IMR-90 (cell line): ENCODE results near the gene LRRC14B. TPM values are rescaled to one million over a fixed set of nuclear protein-coding genes. Genes with fewer than 3 reads are reported as not detected.

Experiments
- ATAC-seq: fragments of 200-7000 bp; cut with Tn5 transposase; 2 replicates; pipeline ENCODE4 v1.9.1; 2020; ENCODE audit warnings: low read depth, mild to moderate bottlenecking, moderate library complexity
- BruUV-seq: library from RNA; stranded (reverse); fragments of 400-500 nt; replicated peaks from 2 replicates; lab custom pipeline; 2021; lab: Mats Ljungman, UMichigan
- CTCF ChIA-PET: fragments of 300-600 bp; formaldehyde crosslinking; extraction: SDS; loops from one replicate; lab custom pipeline; 2021; ENCODE audit warnings: antibody characterized with exemption; lab: Yijun Ruan, JAX
- POLR2A ChIA-PET: fragments of 300-600 bp; sonication (Branson Sonifier 250); formaldehyde crosslinking; loops from one replicate; lab custom pipeline; 2022; ENCODE audit warnings: antibody characterized with exemption; ENCODE audit not compliant: unreplicated experiment; lab: Charles Lee
- DNase-seq: peaks from one replicate; pipeline ENCODE4 v3.0.0; 2013
- H2AFZ ChIP-seq: replicated peaks from 2 replicates; pipeline ENCODE3; 2013; ENCODE audit warnings: low read length, mild to moderate bottlenecking; ENCODE audit not compliant: poor library complexity
- H2AK5ac ChIP-seq: 2 replicates; pipeline ENCODE4 v1.6.1; 2013; ENCODE audit warnings: low read depth, low read length, inconsistent platforms
- H2AK9ac ChIP-seq: replicated peaks from 2 replicates; pipeline ENCODE3; 2013; ENCODE audit warnings: mild to moderate bottlenecking, low read depth, low read length, moderate library complexity; ENCODE audit not compliant: poor library complexity
- H2BK120ac ChIP-seq: 2 replicates; pipeline ENCODE4 v1.6.1; 2013; ENCODE audit warnings: low read depth, low read length, inconsistent platforms
- H2BK15ac ChIP-seq: 3 replicates; pipeline ENCODE4 v1.6.1; 2013; ENCODE audit warnings: low read depth, low read length, inconsistent platforms
- H2BK20ac ChIP-seq: 2 replicates; pipeline ENCODE4 v1.6.1; 2013; ENCODE audit warnings: low read depth, mild to moderate bottlenecking, inconsistent platforms, low read length, moderate library complexity
- H2BK5ac ChIP-seq: 2 replicates; pipeline ENCODE4 v1.6.1; 2013; ENCODE audit warnings: mild to moderate bottlenecking, low read depth, low read length, inconsistent platforms; ENCODE audit not compliant: poor library complexity, severe bottlenecking
- H3K14ac ChIP-seq: replicated peaks from 2 replicates; pipeline ENCODE4 v1.6.1; 2013; ENCODE audit warnings: low read depth, low read length, inconsistent platforms
- H3K18ac ChIP-seq: 2 replicates; pipeline ENCODE4 v1.6.1; 2013; ENCODE audit warnings: low read depth, low read length, control low read depth
- H3K23ac ChIP-seq: 2 replicates; pipeline ENCODE4 v1.6.1; 2013; ENCODE audit warnings: low read depth, low read length, inconsistent platforms
- H3K27ac ChIP-seq: 2 replicates; pipeline ENCODE4 v1.5.1; 2013; ENCODE audit warnings: mild to moderate bottlenecking, control low read depth, low read length; ENCODE audit not compliant: insufficient read depth
- H3K27me3 ChIP-seq: 2 replicates; pipeline ENCODE4 v1.6.1; 2013; ENCODE audit warnings: low read length; ENCODE audit not compliant: control insufficient read depth, insufficient read depth
- H3K36me3 ChIP-seq: 2 replicates; pipeline ENCODE4 v1.6.1; 2013; ENCODE audit warnings: low read length, mixed read lengths; ENCODE audit not compliant: control insufficient read depth, insufficient read depth
- H3K4ac ChIP-seq: 2 replicates; pipeline ENCODE4 v1.6.1; 2013; ENCODE audit warnings: low read depth, low read length, inconsistent platforms
- H3K4me1 ChIP-seq: 2 replicates; pipeline ENCODE4 v1.6.1; 2013; ENCODE audit warnings: low read length, mixed read lengths; ENCODE audit not compliant: control insufficient read depth, insufficient read depth
- H3K4me2 ChIP-seq: 2 replicates; pipeline ENCODE4 v1.6.1; 2013; ENCODE audit warnings: low read depth, mild to moderate bottlenecking, control low read depth, low read length, moderate library complexity
- H3K4me3 ChIP-seq: 2 replicates; pipeline ENCODE4 v1.5.1; 2013; ENCODE audit warnings: low read depth, mild to moderate bottlenecking, control low read depth, low read length, moderate library complexity; ENCODE audit not compliant: insufficient read depth
- H3K56ac ChIP-seq: 2 replicates; pipeline ENCODE4 v1.6.1; 2013; ENCODE audit warnings: low read length, inconsistent platforms; ENCODE audit not compliant: insufficient read depth; ENCODE audit errors: extremely low read depth
- H3K79me1 ChIP-seq, 2 experiments: 2 replicates each; pipeline ENCODE4 v1.6.1; 2013; ENCODE audit warnings: low read length in 2 of 2, inconsistent platforms in 1 of 2, low read depth in 1 of 2
- H3K9ac ChIP-seq: 2 replicates; pipeline ENCODE4 v1.6.1; 2013; ENCODE audit warnings: low read depth, low read length, control low read depth
- H3K9me1 ChIP-seq: 2 replicates; pipeline ENCODE4 v1.6.1; 2013; ENCODE audit warnings: low read length, inconsistent platforms; ENCODE audit not compliant: insufficient read depth
- H3K9me3 ChIP-seq: 2 replicates; pipeline ENCODE4 v1.6.1; 2013; ENCODE audit warnings: low read length; ENCODE audit not compliant: control insufficient read depth, insufficient read depth
- H4K20me1 ChIP-seq: 2 replicates; pipeline ENCODE4 v1.6.1; 2013; ENCODE audit warnings: low read length, inconsistent platforms; ENCODE audit not compliant: insufficient read depth
- H4K5ac ChIP-seq: 2 replicates; pipeline ENCODE4 v1.6.1; 2013; ENCODE audit warnings: mild to moderate bottlenecking, low read depth, low read length, control low read depth
- H4K8ac ChIP-seq, 2 experiments: 2 replicates each; pipeline ENCODE4 v1.6.1; 2013; ENCODE audit warnings: low read depth in 2 of 2, low read length in 2 of 2, control low read depth in 1 of 2, inconsistent platforms in 1 of 2
- H4K91ac ChIP-seq: 2 replicates; pipeline ENCODE4 v1.6.1; 2013; ENCODE audit warnings: low read depth, low read length, inconsistent platforms; ENCODE audit not compliant: insufficient read depth
- CEBPB ChIP-seq: IDR thresholded peaks from 2 replicates; pipeline ENCODE4 v1.6.1; 2012; ENCODE audit warnings: low read depth, low read length, improper control_type of control experiment
- CHD1 ChIP-seq: IDR thresholded peaks from 2 replicates; pipeline ENCODE4 v1.6.1; 2012; ENCODE audit warnings: low read depth, low read length, improper control_type of control experiment
- FOS ChIP-seq: fragments of 150-350 bp; IDR thresholded peaks from 2 replicates; pipeline ENCODE4 v1.6.1; 2016; ENCODE audit warnings: low read depth, low read length
- MAFK ChIP-seq: IDR thresholded peaks from 2 replicates; pipeline ENCODE4 v1.6.1; 2012; ENCODE audit warnings: low read depth, low read length, improper control_type of control experiment
- MAZ ChIP-seq: IDR thresholded peaks from 2 replicates; pipeline ENCODE4 v1.6.1; 2012; ENCODE audit warnings: low read depth, mild to moderate bottlenecking, low read length, improper control_type of control experiment, moderate library complexity, borderline replicate concordance
- MXI1 ChIP-seq: IDR thresholded peaks from 2 replicates; pipeline ENCODE4 v1.6.1; 2012; ENCODE audit warnings: low read depth, mild to moderate bottlenecking, low read length, moderate library complexity, borderline replicate concordance
- NFE2L2 ChIP-seq: fragments of 150-350 bp; IDR thresholded peaks from 2 replicates; pipeline ENCODE4 v1.6.1; 2016; ENCODE audit warnings: low read depth, mild to moderate bottlenecking, low read length
- POLR2A ChIP-seq: IDR thresholded peaks from 2 replicates; pipeline ENCODE4 v1.6.1; 2012; ENCODE audit warnings: mild to moderate bottlenecking, low read depth, low read length
- RAD21 ChIP-seq: IDR thresholded peaks from 2 replicates; pipeline ENCODE4 v1.6.1; 2012; ENCODE audit warnings: low read length, improper control_type of control experiment
- RCOR1 ChIP-seq: IDR thresholded peaks from 2 replicates; pipeline ENCODE4 v1.6.1; 2012; ENCODE audit warnings: mild to moderate bottlenecking, low read length, improper control_type of control experiment; ENCODE audit not compliant: insufficient replicate concordance
- RFX5 ChIP-seq: IDR thresholded peaks from 2 replicates; pipeline ENCODE4 v1.8.0; 2012; ENCODE audit warnings: low read depth, mild to moderate bottlenecking, low read length, moderate library complexity
- WGBS, 2 experiments: methylation state at CpG; one replicate each; pipeline versions ENCODE4 v1.1.5 to v1.1.7; 2013; ENCODE audit warnings: missing lambda C conversion rate in 2 of 2; ENCODE audit not compliant: insufficient read length in 1 of 2; ENCODE audit errors: extremely low coverage in 2 of 2; 5-methylcytosine and 5-hydroxymethylcytosine counted together
- dilution Hi-C: fragments of 300-500 bp; cut with HindIII; formaldehyde crosslinking; loops from one replicate; pipeline ENCODE4 v1.14.3; 2018; ENCODE audit warnings: low sequenced_read_pairs; ENCODE audit not compliant: unreplicated experiment
- in situ Hi-C: fragments of 300-500 bp; cut with MboI; formaldehyde crosslinking; loops from 3 replicates; pipeline ENCODE4 v1.14.3; 2019; ENCODE audit warnings: low sequenced_read_pairs, inconsistent platforms, mixed read lengths
- intact Hi-C: fragments of 100-400 bp; cut with micrococcal nuclease; formaldehyde crosslinking; loops from 2 replicates; pipeline ENCODE4 v1.10.0; 2022
- polyA plus RNA-seq, 3 experiments: library from polyadenylated mRNA; depleted of rRNA; stranded (reverse); fragments of >200 nt; gene quantifications; 2 replicates each; pipeline ENCODE4 v1.2.3, GENCODE V29; 2012; ENCODE audit warnings: low replicate concordance in 1 of 3
- total RNA-seq: library from RNA; depleted of rRNA; stranded (reverse); fragments of >200 nt; gene quantifications from 2 replicates; pipeline ENCODE4 v1.2.3, GENCODE V29; 2012
- TF ChIP-seq, protein P1 (sequence below): fragments of 150-350 bp; IDR thresholded peaks from 2 replicates; pipeline ENCODE4 v1.6.1; 2016; ENCODE audit warnings: low read depth, mild to moderate bottlenecking, low read length, moderate library complexity, borderline replicate concordance
- TF ChIP-seq, protein P2 (sequence below): fragments of 150-350 bp; IDR thresholded peaks from 2 replicates; pipeline ENCODE4 v1.6.1; 2017; ENCODE audit warnings: mild to moderate bottlenecking, antibody characterized with exemption, low read length, low read depth
- TF ChIP-seq, protein P3 (sequence below): conservative IDR thresholded peaks from 2 replicates; pipeline ENCODE4 v1.5.1; 2012; ENCODE audit warnings: mild to moderate bottlenecking, low read depth, low read length, improper control_type of control experiment

LRRC14B gene
- total and polyA plus RNA-seq, 2 of the 4 experiments (the other 2 are of a cell fraction), result not detected

GRCh38 chr5:160921-161802 lies 30.1 kb upstream of the LRRC14B start:
- BruUV-seq, result no TSS peak
- Histone ChIP-seq H4K91ac (no peak overlapping the region; the same call in 1 of the 2 replicates), H3K4me2 (no peak overlapping the region), H3K4me3 (no peak overlapping the region), H2AFZ (no peak overlapping the region), H3K27me3 (no peaks in the 10 kb centered on the region), H3K79me1 (no peaks in the 10 kb centered on the region), H3K18ac (no peak overlapping the region), H3K9me1 (peaks cover 12% of the 10 kb centered on the region; the same call in 1 of the 2 replicates), H2BK5ac (no peak overlapping the region), H4K8ac (no peak overlapping the region), H3K23ac (no peak overlapping the region), H4K20me1 (no peaks in the 10 kb centered on the region), H3K4ac (peak overlapping the region; percentile 32; the same call in 1 of the 2 replicates), H2BK120ac (peak overlapping the region; percentile 42; the same call in 1 of the 2 replicates), H3K14ac (0 out of 2 replicates have a peak overlapping the region, but pooled peaks have one; percentile 19), H3K9me3 (no peaks in the 10 kb centered on the region), H3K56ac (no peak overlapping the region), H4K5ac (no peak overlapping the region), H2BK15ac (no peak overlapping the region; the same call in 2 of the 3 replicates), H2BK20ac (no peak overlapping the region), H2AK5ac (peak overlapping the region; percentile 81; the same call in 1 of the 2 replicates), H3K27ac (no peak overlapping the region), H2AK9ac (no peak overlapping the region), H3K4me1 (peaks cover 12% of the 10 kb centered on the region), H3K9ac (no peak overlapping the region), H3K36me3 (no peaks in the 10 kb centered on the region)
- dilution Hi-C loops (no loop called here), intact Hi-C loops (no loop called here), in situ Hi-C loops (no loop called here)
- ATAC-seq, result no peak
- ChIA-PET CTCF (no interaction called here), POLR2A (no interaction called here)
- WGBS, 2 experiments, result 88% methylated on average over 7 of the region's 23 CpGs; no CpG with 5 or more reads in 1 of the 2 experiments
- DNase-seq, result no peak
- no peak for TF ChIP-seq RAD21
- TF ChIP-seq, protein P1, sequence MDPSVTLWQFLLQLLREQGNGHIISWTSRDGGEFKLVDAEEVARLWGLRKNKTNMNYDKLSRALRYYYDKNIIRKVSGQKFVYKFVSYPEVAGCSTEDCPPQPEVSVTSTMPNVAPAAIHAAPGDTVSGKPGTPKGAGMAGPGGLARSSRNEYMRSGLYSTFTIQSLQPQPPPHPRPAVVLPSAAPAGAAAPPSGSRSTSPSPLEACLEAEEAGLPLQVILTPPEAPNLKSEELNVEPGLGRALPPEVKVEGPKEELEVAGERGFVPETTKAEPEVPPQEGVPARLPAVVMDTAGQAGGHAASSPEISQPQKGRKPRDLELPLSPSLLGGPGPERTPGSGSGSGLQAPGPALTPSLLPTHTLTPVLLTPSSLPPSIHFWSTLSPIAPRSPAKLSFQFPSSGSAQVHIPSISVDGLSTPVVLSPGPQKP, result no peak
- TF ChIP-seq, protein P2, sequence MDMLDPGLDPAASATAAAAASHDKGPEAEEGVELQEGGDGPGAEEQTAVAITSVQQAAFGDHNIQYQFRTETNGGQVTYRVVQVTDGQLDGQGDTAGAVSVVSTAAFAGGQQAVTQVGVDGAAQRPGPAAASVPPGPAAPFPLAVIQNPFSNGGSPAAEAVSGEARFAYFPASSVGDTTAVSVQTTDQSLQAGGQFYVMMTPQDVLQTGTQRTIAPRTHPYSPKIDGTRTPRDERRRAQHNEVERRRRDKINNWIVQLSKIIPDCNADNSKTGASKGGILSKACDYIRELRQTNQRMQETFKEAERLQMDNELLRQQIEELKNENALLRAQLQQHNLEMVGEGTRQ, result no peak
- no peak for TF ChIP-seq CEBPB
- TF ChIP-seq MXI1, result no peak
- TF ChIP-seq FOS, result no peak
- TF ChIP-seq POLR2A, result no peak
- TF ChIP-seq, protein P3, sequence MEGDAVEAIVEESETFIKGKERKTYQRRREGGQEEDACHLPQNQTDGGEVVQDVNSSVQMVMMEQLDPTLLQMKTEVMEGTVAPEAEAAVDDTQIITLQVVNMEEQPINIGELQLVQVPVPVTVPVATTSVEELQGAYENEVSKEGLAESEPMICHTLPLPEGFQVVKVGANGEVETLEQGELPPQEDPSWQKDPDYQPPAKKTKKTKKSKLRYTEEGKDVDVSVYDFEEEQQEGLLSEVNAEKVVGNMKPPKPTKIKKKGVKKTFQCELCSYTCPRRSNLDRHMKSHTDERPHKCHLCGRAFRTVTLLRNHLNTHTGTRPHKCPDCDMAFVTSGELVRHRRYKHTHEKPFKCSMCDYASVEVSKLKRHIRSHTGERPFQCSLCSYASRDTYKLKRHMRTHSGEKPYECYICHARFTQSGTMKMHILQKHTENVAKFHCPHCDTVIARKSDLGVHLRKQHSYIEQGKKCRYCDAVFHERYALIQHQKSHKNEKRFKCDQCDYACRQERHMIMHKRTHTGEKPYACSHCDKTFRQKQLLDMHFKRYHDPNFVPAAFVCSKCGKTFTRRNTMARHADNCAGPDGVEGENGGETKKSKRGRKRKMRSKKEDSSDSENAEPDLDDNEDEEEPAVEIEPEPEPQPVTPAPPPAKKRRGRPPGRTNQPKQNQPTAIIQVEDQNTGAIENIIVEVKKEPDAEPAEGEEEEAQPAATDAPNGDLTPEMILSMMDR, result no peak
- TF ChIP-seq RFX5, result no peak
- no peak for TF ChIP-seq RCOR1
- no peak for TF ChIP-seq MAZ
- no peak for TF ChIP-seq CHD1
- no peak for TF ChIP-seq NFE2L2
- no peak for TF ChIP-seq MAFK
